GM23338 (cell line): ENCODE data around the gene CDC42BPB.

Experiments
- CREB1 ChIP-seq: fragments of 250-450 bp; sonication (Bioruptor Pico); IDR thresholded peaks from 2 replicates; pipeline ENCODE4 v1.5.0; 2020; ENCODE audit warnings: low read depth, mild to moderate bottlenecking, moderate library complexity
- CTCF ChIP-seq, 2 experiments: fragments of 200-600 bp in 1 of 2; sonication (generic) in 1 of 2; conservative IDR thresholded peaks; 2 replicates each; pipeline versions ENCODE4 v1.5.1 to v1.6.1; 2016 to 2017; ENCODE audit warnings: antibody characterized with exemption in 2 of 2, low read depth in 2 of 2, mild to moderate bottlenecking in 2 of 2, moderate library complexity in 1 of 2
- EZH2 ChIP-seq: fragments of 200-600 bp; sonication (generic); IDR thresholded peaks from one replicate; pipeline ENCODE4 v1.8.0; 2017; ENCODE audit warnings: antibody characterized with exemption, mild to moderate bottlenecking, low read depth; ENCODE audit not compliant: unreplicated experiment
- EZH2phosphoT487 ChIP-seq: fragments of 200-600 bp; sonication (generic); IDR thresholded peaks from one replicate; pipeline ENCODE4 v1.8.1; 2018; ENCODE audit warnings: antibody characterized with exemption; ENCODE audit not compliant: unreplicated experiment
- JUNB ChIP-seq: IDR thresholded peaks from one replicate; pipeline ENCODE4 v1.6.1; 2016; ENCODE audit warnings: antibody characterized with exemption; ENCODE audit not compliant: unreplicated experiment
- NANOG ChIP-seq: IDR thresholded peaks from 2 replicates; pipeline ENCODE4 v1.6.1; 2016; ENCODE audit warnings: antibody characterized with exemption, borderline replicate concordance
- POLR2AphosphoS5 ChIP-seq: IDR thresholded peaks from 2 replicates; pipeline ENCODE4 v1.6.1; 2016; ENCODE audit warnings: antibody characterized with exemption, low read depth
- ZNF331 ChIP-seq: fragments of 250-450 bp; sonication (Bioruptor Pico); IDR thresholded peaks from 2 replicates; pipeline ENCODE4 v1.5.0; 2020; ENCODE audit warnings: low read depth, mild to moderate bottlenecking, moderate library complexity
- TF ChIP-seq, protein P1 (sequence below): IDR thresholded peaks from one replicate; pipeline ENCODE4 v1.6.1; 2018; ENCODE audit warnings: antibody characterized with exemption; ENCODE audit not compliant: unreplicated experiment

- TF ChIP-seq CTCF (conservative IDR thresholded peaks at IDR 0.05; ENCODE audit: low read depth in 2 of 2) (no peak), EZH2phosphoT487 (no peak), POLR2AphosphoS5 (no peak), NANOG (no peak), EZH2 (no peak), ZNF331 (CRISPR knock-in tag) (no peak), CREB1 (CRISPR knock-in tag) (no peak), JUNB (no peak)
- TF ChIP-seq, protein P1, sequence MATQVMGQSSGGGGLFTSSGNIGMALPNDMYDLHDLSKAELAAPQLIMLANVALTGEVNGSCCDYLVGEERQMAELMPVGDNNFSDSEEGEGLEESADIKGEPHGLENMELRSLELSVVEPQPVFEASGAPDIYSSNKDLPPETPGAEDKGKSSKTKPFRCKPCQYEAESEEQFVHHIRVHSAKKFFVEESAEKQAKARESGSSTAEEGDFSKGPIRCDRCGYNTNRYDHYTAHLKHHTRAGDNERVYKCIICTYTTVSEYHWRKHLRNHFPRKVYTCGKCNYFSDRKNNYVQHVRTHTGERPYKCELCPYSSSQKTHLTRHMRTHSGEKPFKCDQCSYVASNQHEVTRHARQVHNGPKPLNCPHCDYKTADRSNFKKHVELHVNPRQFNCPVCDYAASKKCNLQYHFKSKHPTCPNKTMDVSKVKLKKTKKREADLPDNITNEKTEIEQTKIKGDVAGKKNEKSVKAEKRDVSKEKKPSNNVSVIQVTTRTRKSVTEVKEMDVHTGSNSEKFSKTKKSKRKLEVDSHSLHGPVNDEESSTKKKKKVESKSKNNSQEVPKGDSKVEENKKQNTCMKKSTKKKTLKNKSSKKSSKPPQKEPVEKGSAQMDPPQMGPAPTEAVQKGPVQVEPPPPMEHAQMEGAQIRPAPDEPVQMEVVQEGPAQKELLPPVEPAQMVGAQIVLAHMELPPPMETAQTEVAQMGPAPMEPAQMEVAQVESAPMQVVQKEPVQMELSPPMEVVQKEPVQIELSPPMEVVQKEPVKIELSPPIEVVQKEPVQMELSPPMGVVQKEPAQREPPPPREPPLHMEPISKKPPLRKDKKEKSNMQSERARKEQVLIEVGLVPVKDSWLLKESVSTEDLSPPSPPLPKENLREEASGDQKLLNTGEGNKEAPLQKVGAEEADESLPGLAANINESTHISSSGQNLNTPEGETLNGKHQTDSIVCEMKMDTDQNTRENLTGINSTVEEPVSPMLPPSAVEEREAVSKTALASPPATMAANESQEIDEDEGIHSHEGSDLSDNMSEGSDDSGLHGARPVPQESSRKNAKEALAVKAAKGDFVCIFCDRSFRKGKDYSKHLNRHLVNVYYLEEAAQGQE = no peak
Observed at GRCh38 chr14:102951034-102951433, 106.3 kb downstream of the CDC42BPB start.
